Measurements from ENCODE around the gene PLAC9. TPM values are rescaled to one million over a fixed set of nuclear protein-coding genes. Genes with fewer than 3 reads are reported as not detected.

PLAC9 gene
- total and polyA plus RNA-seq, 2 donors from 2014 or later = 31.4 to 49.9 TPM

DNA sequence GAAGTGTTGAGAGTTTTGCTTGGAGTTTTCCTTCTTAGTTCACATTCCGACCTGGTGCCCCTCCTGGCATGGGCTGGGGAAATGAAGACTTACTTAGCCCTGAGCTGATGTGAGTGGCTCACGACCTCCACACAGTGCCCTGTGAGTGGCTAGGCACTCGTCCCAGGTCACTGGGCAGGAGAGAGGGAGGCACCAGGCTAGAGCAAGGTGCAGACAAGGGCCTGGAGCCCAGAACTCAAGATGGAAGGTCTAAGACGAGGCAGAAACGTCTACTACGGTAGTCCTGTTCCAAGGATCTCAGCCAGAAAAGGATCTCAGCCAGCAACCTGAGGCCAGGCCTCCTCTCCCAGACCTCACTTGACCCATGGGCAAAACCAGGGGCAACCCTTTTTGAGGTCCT, 50.5 kb downstream of the PLAC9 start:
- intact Hi-C loops (cut with DNase I) = no loop called here
- TF ChIP-seq, protein P1, sequence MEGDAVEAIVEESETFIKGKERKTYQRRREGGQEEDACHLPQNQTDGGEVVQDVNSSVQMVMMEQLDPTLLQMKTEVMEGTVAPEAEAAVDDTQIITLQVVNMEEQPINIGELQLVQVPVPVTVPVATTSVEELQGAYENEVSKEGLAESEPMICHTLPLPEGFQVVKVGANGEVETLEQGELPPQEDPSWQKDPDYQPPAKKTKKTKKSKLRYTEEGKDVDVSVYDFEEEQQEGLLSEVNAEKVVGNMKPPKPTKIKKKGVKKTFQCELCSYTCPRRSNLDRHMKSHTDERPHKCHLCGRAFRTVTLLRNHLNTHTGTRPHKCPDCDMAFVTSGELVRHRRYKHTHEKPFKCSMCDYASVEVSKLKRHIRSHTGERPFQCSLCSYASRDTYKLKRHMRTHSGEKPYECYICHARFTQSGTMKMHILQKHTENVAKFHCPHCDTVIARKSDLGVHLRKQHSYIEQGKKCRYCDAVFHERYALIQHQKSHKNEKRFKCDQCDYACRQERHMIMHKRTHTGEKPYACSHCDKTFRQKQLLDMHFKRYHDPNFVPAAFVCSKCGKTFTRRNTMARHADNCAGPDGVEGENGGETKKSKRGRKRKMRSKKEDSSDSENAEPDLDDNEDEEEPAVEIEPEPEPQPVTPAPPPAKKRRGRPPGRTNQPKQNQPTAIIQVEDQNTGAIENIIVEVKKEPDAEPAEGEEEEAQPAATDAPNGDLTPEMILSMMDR (IDR thresholded peaks at IDR 0.05; ENCODE audit: borderline replicate concordance, extremely low read depth, insufficient read depth) = no peak
- Histone ChIP-seq H3K4me1 (ENCODE audit: control insufficient read depth in 2 of 3, insufficient read depth in 2 of 3, low read depth in 1 of 3, low read length in 3 of 3) (peaks cover 0 to 34% (median 15%) of the 10 kb centered on the region in 3 donors), H3K27me3 (ENCODE audit: control insufficient read depth, insufficient read depth, low read length) (no peaks in the 10 kb centered on the region), H3K9ac (ENCODE audit: low read length in 3 of 3) (no peak overlapping the region), H3K27ac (ENCODE audit: low read depth in 2 of 2, low read length in 2 of 2) (no peak overlapping the region), H3K36me3 (ENCODE audit: control insufficient read depth in 2 of 3, insufficient read depth in 3 of 3, low read length in 3 of 3) (no peaks in the 10 kb centered on the region), H3K9me3 (ENCODE audit: control insufficient read depth in 2 of 3, insufficient read depth in 1 of 3, low read length in 3 of 3) (no peaks in the 10 kb centered on the region), H3K4me3 (ENCODE audit: low read length in 3 of 3) (no peak overlapping the region)
- DNase-seq (no peak), FAIRE-seq (no peak)

DNA sequence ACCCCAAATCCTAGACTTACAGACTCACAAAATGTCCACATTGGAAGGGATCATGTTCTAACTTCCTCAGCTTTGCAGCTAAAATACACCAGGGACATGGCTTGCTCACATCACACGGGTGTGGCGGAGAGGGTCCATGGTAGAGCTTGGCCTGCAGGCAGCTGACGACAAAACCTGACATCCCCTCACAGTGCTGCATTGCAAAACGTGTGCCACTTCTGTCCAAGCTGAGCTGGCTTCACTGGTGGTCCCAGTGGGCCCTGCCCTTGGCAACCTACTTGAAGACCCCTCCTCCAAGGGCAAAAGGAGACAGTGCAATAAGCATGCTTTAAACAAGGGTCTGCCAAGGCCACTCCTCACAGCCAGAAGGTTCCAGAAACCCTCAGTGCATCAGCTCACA, 50.9 kb downstream of the PLAC9 start:
- H3K4me3 ChIP-seq (ENCODE audit: low read length in 3 of 3) = no peak overlapping the region
- FAIRE-seq (no peak), DNase-seq (peak in 1 of 5 donors; percentile 31)
- intact Hi-C loops (cut with DNase I) = no loop called here
- no peak overlapping the region for H3K27ac ChIP-seq (ENCODE audit: low read depth in 2 of 2, low read length in 2 of 2)
- TF ChIP-seq, protein P1 (IDR thresholded peaks at IDR 0.05; ENCODE audit: borderline replicate concordance, extremely low read depth, insufficient read depth) = no peak
- no peak overlapping the region for H3K9ac ChIP-seq (ENCODE audit: low read length in 3 of 3)
- H3K9me3 ChIP-seq (ENCODE audit: control insufficient read depth in 2 of 3, insufficient read depth in 1 of 3, low read length in 3 of 3) = no peaks in the 10 kb centered on the region
- no peaks in the 10 kb centered on the region for H3K27me3 ChIP-seq (ENCODE audit: control insufficient read depth, insufficient read depth, low read length)
- no peaks in the 10 kb centered on the region for H3K36me3 ChIP-seq (ENCODE audit: control insufficient read depth in 2 of 3, insufficient read depth in 3 of 3, low read length in 3 of 3)
- H3K4me1 ChIP-seq (ENCODE audit: control insufficient read depth in 2 of 3, insufficient read depth in 2 of 3, low read depth in 1 of 3, low read length in 3 of 3) = peaks cover 0 to 35% (median 19%) of the 10 kb centered on the region in 3 donors

DNA sequence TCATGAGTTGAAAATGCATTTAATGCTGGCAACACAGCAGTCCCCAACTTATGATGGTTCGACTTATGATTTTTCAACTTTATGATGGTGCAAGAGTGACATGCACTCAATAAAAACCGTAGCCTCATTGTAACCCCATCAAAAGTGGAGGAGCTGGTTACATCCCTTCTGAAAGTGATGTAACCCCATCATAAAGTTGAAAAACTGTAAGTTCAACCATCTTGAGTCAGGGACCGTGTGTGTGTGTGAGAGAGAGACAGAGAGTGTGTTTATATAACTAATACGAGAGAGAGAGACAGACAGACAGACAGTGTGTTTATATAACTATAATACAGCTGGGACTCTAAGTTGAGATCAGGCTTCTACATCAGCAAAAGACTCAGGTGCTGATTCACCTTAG, 51.8 kb downstream of the PLAC9 start:
- intact Hi-C loops (cut with DNase I) = no loop called here
- TF ChIP-seq, protein P1 (IDR thresholded peaks at IDR 0.05; ENCODE audit: borderline replicate concordance, extremely low read depth, insufficient read depth) = no peak
- FAIRE-seq (no peak), DNase-seq (no peak)
- Histone ChIP-seq H3K27ac (ENCODE audit: low read depth in 2 of 2, low read length in 2 of 2) (no peak overlapping the region), H3K4me3 (ENCODE audit: low read length in 3 of 3) (no peak overlapping the region), H3K9ac (ENCODE audit: low read length in 3 of 3) (no peak overlapping the region), H3K36me3 (ENCODE audit: control insufficient read depth in 2 of 3, insufficient read depth in 3 of 3, low read length in 3 of 3) (no peaks in the 10 kb centered on the region), H3K27me3 (ENCODE audit: control insufficient read depth, insufficient read depth, low read length) (no peaks in the 10 kb centered on the region), H3K4me1 (ENCODE audit: control insufficient read depth in 2 of 3, insufficient read depth in 2 of 3, low read depth in 1 of 3, low read length in 3 of 3) (peaks cover 0 to 40% (median 19%) of the 10 kb centered on the region in 3 donors), H3K9me3 (ENCODE audit: control insufficient read depth in 2 of 3, insufficient read depth in 1 of 3, low read length in 3 of 3) (no peaks in the 10 kb centered on the region)
